ENCODE data around the gene SPOCK1. TPM values are rescaled to one million over a fixed set of nuclear protein-coding genes. Genes with fewer than 3 reads are reported as not detected.

The SPOCK1 gene
- polyA plus RNA-seq, 2 donors = 0.86 to 0.88 TPM

DNA sequence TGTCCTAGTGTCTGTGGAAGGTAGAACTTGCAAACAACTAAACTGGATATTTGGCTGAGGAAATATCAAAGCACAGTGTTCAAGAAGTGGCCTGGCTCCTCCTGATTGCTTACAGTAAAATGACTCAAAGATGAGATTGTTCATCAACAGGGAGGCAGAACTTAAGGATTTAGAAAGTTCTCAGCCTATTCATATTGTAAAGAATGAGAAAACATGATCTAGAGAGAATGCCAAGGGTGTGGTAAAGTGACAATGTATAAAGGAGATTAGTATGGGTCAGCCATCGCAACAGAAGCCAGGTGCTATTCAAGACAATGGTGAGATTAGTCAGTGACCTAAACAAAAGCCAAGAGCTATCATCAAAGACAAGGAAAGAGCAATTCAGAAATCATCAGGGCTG is 372.3 kb downstream of the SPOCK1 start:
- no peaks in the 10 kb centered on the region for H3K36me3 ChIP-seq (ENCODE audit: control insufficient read depth in 2 of 2, insufficient read depth in 2 of 2, low read length in 1 of 2)
- H3K4me1 ChIP-seq (ENCODE audit: control insufficient read depth in 2 of 2, insufficient read depth in 2 of 2, low read length in 1 of 2) = peaks cover 3 to 4% of the 10 kb centered on the region in 2 donors
- H3K9me3 ChIP-seq (ENCODE audit: control insufficient read depth in 2 of 2, insufficient read depth in 1 of 2, low read depth in 1 of 2, low read length in 1 of 2) = no peaks in the 10 kb centered on the region
- H3K4me3 ChIP-seq (ENCODE audit: low read depth in 1 of 2, low read length in 2 of 2) = no peak overlapping the region
- H3K27ac ChIP-seq (ENCODE audit: low read depth in 2 of 2, low read length in 1 of 2) = no peak overlapping the region
- WGBS, 2 donors = 52 to 69% methylated on average over 1 of the region's 1 CpG
- peaks cover 0 to 3% of the 10 kb centered on the region in 2 donors for H3K27me3 ChIP-seq (ENCODE audit: control insufficient read depth in 1 of 2, insufficient read depth in 2 of 2, low read length in 2 of 2)

GRCh38 chr5:137122558-137122957 is 376.6 kb downstream of the SPOCK1 start:
- no peaks in the 10 kb centered on the region for H3K9me3 ChIP-seq (ENCODE audit: control insufficient read depth in 2 of 2, insufficient read depth in 1 of 2, low read depth in 1 of 2, low read length in 1 of 2)
- WGBS, 2 donors = 39 to 40% methylated on average over 2 of the region's 2 CpGs
- no peaks in the 10 kb centered on the region for H3K36me3 ChIP-seq (ENCODE audit: control insufficient read depth in 2 of 2, insufficient read depth in 2 of 2, low read length in 1 of 2)
- peaks cover 3 to 4% of the 10 kb centered on the region in 2 donors for H3K4me1 ChIP-seq (ENCODE audit: control insufficient read depth in 2 of 2, insufficient read depth in 2 of 2, low read length in 1 of 2)
- H3K4me3 ChIP-seq (ENCODE audit: low read depth in 1 of 2, low read length in 2 of 2) = no peak overlapping the region
- H3K27ac ChIP-seq (ENCODE audit: low read depth in 2 of 2, low read length in 1 of 2) = no peak overlapping the region
- peaks cover 0 to 3% of the 10 kb centered on the region in 2 donors for H3K27me3 ChIP-seq (ENCODE audit: control insufficient read depth in 1 of 2, insufficient read depth in 2 of 2, low read length in 2 of 2)

GRCh38 chr5:137122075-137122474 is 377.1 kb downstream of the SPOCK1 start:
- no peaks in the 10 kb centered on the region for H3K36me3 ChIP-seq (ENCODE audit: control insufficient read depth in 2 of 2, insufficient read depth in 2 of 2, low read length in 1 of 2)

DNA sequence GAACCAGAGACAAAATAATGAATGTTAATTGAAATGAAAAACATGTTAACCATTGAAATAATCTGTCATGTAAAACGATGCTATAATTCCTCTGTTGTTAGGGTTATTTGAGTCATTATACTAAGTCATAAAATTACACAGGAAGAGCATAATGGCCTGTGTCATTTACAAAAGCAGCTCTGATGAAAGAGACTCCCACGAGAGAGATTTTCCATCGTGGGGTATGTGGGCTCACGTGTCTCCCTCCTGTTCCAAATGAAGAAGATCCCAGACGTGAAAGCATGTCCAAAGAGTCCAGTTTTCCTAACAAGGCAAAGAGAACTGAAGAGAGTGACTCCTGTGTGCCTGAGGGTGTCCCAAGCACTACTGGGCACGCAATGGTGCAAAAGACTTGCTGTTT is 379.8 kb downstream of the SPOCK1 start:
- H3K4me3 ChIP-seq (ENCODE audit: low read depth in 1 of 2, low read length in 2 of 2) = no peak overlapping the region
- H3K4me1 ChIP-seq (ENCODE audit: control insufficient read depth in 2 of 2, insufficient read depth in 2 of 2, low read length in 1 of 2) = peaks cover 0 to 4% of the 10 kb centered on the region in 2 donors
- no peak overlapping the region for H3K27ac ChIP-seq (ENCODE audit: low read depth in 2 of 2, low read length in 1 of 2)
- H3K9me3 ChIP-seq (ENCODE audit: control insufficient read depth in 2 of 2, insufficient read depth in 1 of 2, low read depth in 1 of 2, low read length in 1 of 2) = no peaks in the 10 kb centered on the region
- H3K27me3 ChIP-seq (ENCODE audit: control insufficient read depth in 1 of 2, insufficient read depth in 2 of 2, low read length in 2 of 2) = peaks cover 0 to 3% of the 10 kb centered on the region in 2 donors
- 65 to 66% methylated on average over 6 of the region's 6 CpGs for WGBS, 2 donors
- no peaks in the 10 kb centered on the region for H3K36me3 ChIP-seq (ENCODE audit: control insufficient read depth in 2 of 2, insufficient read depth in 2 of 2, low read length in 1 of 2)

More at GRCh38 chr5:137122075-137122474, 377.1 kb downstream of the SPOCK1 start:
- WGBS, 2 donors = 32 to 33% methylated on average over 3 of the region's 3 CpGs
- H3K27ac ChIP-seq (ENCODE audit: low read depth in 2 of 2, low read length in 1 of 2) = no peak overlapping the region
- no peak overlapping the region for H3K4me3 ChIP-seq (ENCODE audit: low read depth in 1 of 2, low read length in 2 of 2)
- peaks cover under 1 to 4% of the 10 kb centered on the region in 2 donors for H3K4me1 ChIP-seq (ENCODE audit: control insufficient read depth in 2 of 2, insufficient read depth in 2 of 2, low read length in 1 of 2)
- H3K9me3 ChIP-seq (ENCODE audit: control insufficient read depth in 2 of 2, insufficient read depth in 1 of 2, low read depth in 1 of 2, low read length in 1 of 2) = no peaks in the 10 kb centered on the region
- H3K27me3 ChIP-seq (ENCODE audit: control insufficient read depth in 1 of 2, insufficient read depth in 2 of 2, low read length in 2 of 2) = peaks cover 0 to 3% of the 10 kb centered on the region in 2 donors

GRCh38 chr5:137118629-137119028 is 380.5 kb downstream of the SPOCK1 start:
- no peak overlapping the region for H3K4me3 ChIP-seq (ENCODE audit: low read depth in 1 of 2, low read length in 2 of 2)
- peaks cover 0 to 3% of the 10 kb centered on the region in 2 donors for H3K27me3 ChIP-seq (ENCODE audit: control insufficient read depth in 1 of 2, insufficient read depth in 2 of 2, low read length in 2 of 2)
- H3K4me1 ChIP-seq (ENCODE audit: control insufficient read depth in 2 of 2, insufficient read depth in 2 of 2, low read length in 1 of 2) = peaks cover 0 to 4% of the 10 kb centered on the region in 2 donors
- WGBS, 2 donors = 66 to 78% methylated on average over 5 of the region's 5 CpGs
- H3K27ac ChIP-seq (ENCODE audit: low read depth in 2 of 2, low read length in 1 of 2) = no peak overlapping the region
- H3K36me3 ChIP-seq (ENCODE audit: control insufficient read depth in 2 of 2, insufficient read depth in 2 of 2, low read length in 1 of 2) = no peaks in the 10 kb centered on the region
- H3K9me3 ChIP-seq (ENCODE audit: control insufficient read depth in 2 of 2, insufficient read depth in 1 of 2, low read depth in 1 of 2, low read length in 1 of 2) = no peaks in the 10 kb centered on the region

DNA sequence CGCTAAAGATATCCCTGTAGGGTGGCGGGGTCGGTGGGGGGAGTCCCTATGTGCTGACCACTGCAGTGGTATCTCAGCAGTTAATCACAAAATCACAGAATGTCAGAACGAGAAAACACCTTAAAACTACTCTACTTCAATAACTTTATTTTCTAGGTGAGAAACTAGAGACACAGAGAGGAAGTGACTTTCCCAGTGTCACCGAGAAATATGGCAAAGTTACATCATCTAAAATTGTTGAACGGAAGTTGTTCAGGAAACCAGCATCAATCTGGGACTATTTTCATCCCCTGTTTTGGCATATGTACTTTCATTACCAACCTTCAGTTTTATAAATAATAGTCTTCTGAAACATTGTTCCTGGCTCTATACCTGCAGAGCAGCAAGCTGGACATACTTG is 384.0 kb downstream of the SPOCK1 start:
- Histone ChIP-seq H3K9me3 (ENCODE audit: control insufficient read depth in 2 of 2, insufficient read depth in 1 of 2, low read depth in 1 of 2, low read length in 1 of 2) (no peaks in the 10 kb centered on the region), H3K36me3 (ENCODE audit: control insufficient read depth in 2 of 2, insufficient read depth in 2 of 2, low read length in 1 of 2) (no peaks in the 10 kb centered on the region), H3K27me3 (ENCODE audit: control insufficient read depth in 1 of 2, insufficient read depth in 2 of 2, low read length in 2 of 2) (no peaks in the 10 kb centered on the region), H3K4me1 (ENCODE audit: control insufficient read depth in 2 of 2, insufficient read depth in 2 of 2, low read length in 1 of 2) (no peaks in the 10 kb centered on the region), H3K4me3 (ENCODE audit: low read depth in 1 of 2, low read length in 2 of 2) (no peak overlapping the region), H3K27ac (ENCODE audit: low read depth in 2 of 2, low read length in 1 of 2) (no peak overlapping the region)
- WGBS, 2 donors = 68 to 76% methylated on average over 6 of the region's 6 CpGs

DNA sequence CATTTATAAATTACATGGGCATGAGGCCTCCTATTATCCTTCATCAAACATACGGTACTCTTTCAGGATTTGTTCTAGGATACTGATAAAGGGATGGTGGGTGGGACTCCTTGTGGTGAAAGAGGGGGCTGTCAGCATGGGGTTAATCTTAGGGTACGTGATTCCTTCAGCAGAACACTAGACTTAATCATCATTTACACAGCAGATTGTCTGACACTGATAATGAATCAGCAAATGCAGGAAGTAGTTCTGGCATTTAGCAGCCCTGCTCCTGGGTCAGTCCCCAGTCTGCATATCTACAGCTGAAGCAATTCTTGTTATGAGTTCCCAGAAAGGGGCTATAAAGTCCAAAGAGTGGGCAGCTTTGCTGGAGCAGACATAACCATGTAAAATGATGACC is 384.6 kb downstream of the SPOCK1 start:
- no peaks in the 10 kb centered on the region for H3K27me3 ChIP-seq (ENCODE audit: control insufficient read depth in 1 of 2, insufficient read depth in 2 of 2, low read length in 2 of 2)
- no peaks in the 10 kb centered on the region for H3K9me3 ChIP-seq (ENCODE audit: control insufficient read depth in 2 of 2, insufficient read depth in 1 of 2, low read depth in 1 of 2, low read length in 1 of 2)
- no peak overlapping the region for H3K4me3 ChIP-seq (ENCODE audit: low read depth in 1 of 2, low read length in 2 of 2)
- no peaks in the 10 kb centered on the region for H3K36me3 ChIP-seq (ENCODE audit: control insufficient read depth in 2 of 2, insufficient read depth in 2 of 2, low read length in 1 of 2)
- no peak overlapping the region for H3K27ac ChIP-seq (ENCODE audit: low read depth in 2 of 2, low read length in 1 of 2)
- WGBS, 2 donors = 47 to 53% methylated on average over 2 of the region's 2 CpGs
- H3K4me1 ChIP-seq (ENCODE audit: control insufficient read depth in 2 of 2, insufficient read depth in 2 of 2, low read length in 1 of 2) = no peaks in the 10 kb centered on the region

DNA sequence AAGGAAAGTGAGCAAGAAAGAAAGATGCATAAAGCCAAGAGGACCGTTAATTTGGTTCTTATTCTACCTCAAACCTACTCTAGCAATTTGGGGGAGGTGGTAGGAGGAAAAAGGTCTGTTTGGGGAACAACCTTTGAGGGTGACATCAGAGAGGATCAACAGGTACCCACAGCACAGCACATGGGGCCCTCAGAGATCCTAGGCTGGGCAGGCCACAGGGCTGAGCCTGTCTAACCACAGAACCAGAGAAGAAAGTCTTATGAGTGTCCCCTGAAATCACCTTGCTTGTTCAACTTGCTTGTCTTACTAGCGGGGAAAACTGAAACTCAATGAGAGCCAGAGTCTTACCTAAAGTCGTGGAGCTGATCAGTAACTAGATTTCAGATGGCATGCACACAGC is 385.2 kb downstream of the SPOCK1 start:
- Histone ChIP-seq H3K9me3 (ENCODE audit: control insufficient read depth in 2 of 2, insufficient read depth in 1 of 2, low read depth in 1 of 2, low read length in 1 of 2) (no peaks in the 10 kb centered on the region), H3K27me3 (ENCODE audit: control insufficient read depth in 1 of 2, insufficient read depth in 2 of 2, low read length in 2 of 2) (no peaks in the 10 kb centered on the region), H3K27ac (ENCODE audit: low read depth in 2 of 2, low read length in 1 of 2) (no peak overlapping the region), H3K4me1 (ENCODE audit: control insufficient read depth in 2 of 2, insufficient read depth in 2 of 2, low read length in 1 of 2) (no peaks in the 10 kb centered on the region), H3K4me3 (ENCODE audit: low read depth in 1 of 2, low read length in 2 of 2) (no peak overlapping the region), H3K36me3 (ENCODE audit: control insufficient read depth in 2 of 2, insufficient read depth in 2 of 2, low read length in 1 of 2) (no peaks in the 10 kb centered on the region)
- WGBS, 2 donors = 60 to 72% methylated on average over 3 of the region's 3 CpGs

DNA sequence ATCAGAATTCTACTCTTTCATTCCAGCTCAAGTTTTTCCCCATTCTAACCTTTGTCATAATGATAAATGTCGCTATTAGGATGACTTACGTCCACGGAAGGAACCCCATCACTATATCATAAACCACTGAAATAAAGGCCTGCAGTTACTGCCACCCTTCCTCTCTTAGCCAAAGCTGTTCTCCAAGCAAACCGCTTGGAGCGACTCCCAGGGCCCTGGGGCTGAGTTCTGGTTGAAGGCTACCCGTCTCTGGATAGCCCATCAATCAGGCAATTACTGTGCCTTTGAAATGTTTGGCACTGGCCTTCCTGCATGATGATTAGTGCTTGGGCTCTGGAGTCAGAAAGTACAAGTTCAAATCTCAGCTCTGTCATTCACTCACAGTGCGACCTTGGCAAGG is 386.0 kb downstream of the SPOCK1 start:
- Histone ChIP-seq H3K4me3 (ENCODE audit: low read depth in 1 of 2, low read length in 2 of 2) (no peak overlapping the region), H3K36me3 (ENCODE audit: control insufficient read depth in 2 of 2, insufficient read depth in 2 of 2, low read length in 1 of 2) (no peaks in the 10 kb centered on the region)
- 52 to 72% methylated on average over 7 of the region's 7 CpGs for WGBS, 2 donors

GRCh38 chr5:137105351-137106035 is 393.6 kb downstream of the SPOCK1 start:
- WGBS, 2 donors = 71 to 83% methylated on average over 11 of the region's 11 CpGs
- H3K4me3 ChIP-seq (ENCODE audit: low read depth in 1 of 2, low read length in 2 of 2) = no peak overlapping the region
- H3K4me1 ChIP-seq (ENCODE audit: control insufficient read depth in 2 of 2, insufficient read depth in 2 of 2, low read length in 1 of 2) = no peaks in the 10 kb centered on the region
- H3K36me3 ChIP-seq (ENCODE audit: control insufficient read depth in 2 of 2, insufficient read depth in 2 of 2, low read length in 1 of 2) = no peaks in the 10 kb centered on the region
- H3K27me3 ChIP-seq (ENCODE audit: control insufficient read depth in 1 of 2, insufficient read depth in 2 of 2, low read length in 2 of 2) = no peaks in the 10 kb centered on the region
- no peak overlapping the region for H3K27ac ChIP-seq (ENCODE audit: low read depth in 2 of 2, low read length in 1 of 2)
- no peaks in the 10 kb centered on the region for H3K9me3 ChIP-seq (ENCODE audit: control insufficient read depth in 2 of 2, insufficient read depth in 1 of 2, low read depth in 1 of 2, low read length in 1 of 2)

More for the DNA sequence above, 386.0 kb downstream of the SPOCK1 start:
- no peaks in the 10 kb centered on the region for H3K9me3 ChIP-seq (ENCODE audit: control insufficient read depth in 2 of 2, insufficient read depth in 1 of 2, low read depth in 1 of 2, low read length in 1 of 2)
- H3K27ac ChIP-seq (ENCODE audit: low read depth in 2 of 2, low read length in 1 of 2) = no peak overlapping the region
- H3K4me1 ChIP-seq (ENCODE audit: control insufficient read depth in 2 of 2, insufficient read depth in 2 of 2, low read length in 1 of 2) = no peaks in the 10 kb centered on the region
- no peaks in the 10 kb centered on the region for H3K27me3 ChIP-seq (ENCODE audit: control insufficient read depth in 1 of 2, insufficient read depth in 2 of 2, low read length in 2 of 2)

All from esophagus (tissue), 2 donors.